HG02759 (cell line): ENCODE results near the gene RAB3IP.
A peak's percentile ranks its signal among the peaks of the same experiment; 100 is the strongest.

Source experiments
- ATAC-seq: cut with Tn5 transposase; IDR thresholded peaks from one replicate; pipeline ENCODE4 v1.9.1; 2021; ENCODE audit warnings: mild to moderate bottlenecking, moderate library complexity; ENCODE audit not compliant: unreplicated experiment

Gene RAB3IP, protein sequence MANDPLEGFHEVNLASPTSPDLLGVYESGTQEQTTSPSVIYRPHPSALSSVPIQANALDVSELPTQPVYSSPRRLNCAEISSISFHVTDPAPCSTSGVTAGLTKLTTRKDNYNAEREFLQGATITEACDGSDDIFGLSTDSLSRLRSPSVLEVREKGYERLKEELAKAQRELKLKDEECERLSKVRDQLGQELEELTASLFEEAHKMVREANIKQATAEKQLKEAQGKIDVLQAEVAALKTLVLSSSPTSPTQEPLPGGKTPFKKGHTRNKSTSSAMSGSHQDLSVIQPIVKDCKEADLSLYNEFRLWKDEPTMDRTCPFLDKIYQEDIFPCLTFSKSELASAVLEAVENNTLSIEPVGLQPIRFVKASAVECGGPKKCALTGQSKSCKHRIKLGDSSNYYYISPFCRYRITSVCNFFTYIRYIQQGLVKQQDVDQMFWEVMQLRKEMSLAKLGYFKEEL

GRCh38 chr12:69738351-69739286 is at the start of gene RAB3IP:
TSS of gene RAB3IP (plus strand) at chr12:69738860. CDS start at chr12:69755409, 16,549 bp downstream.
- peak; percentile 80 for ATAC-seq

- no peak for ATAC-seq
These were observed 49.0 kb upstream of the RAB3IP start for GRCh38 chr12:69689638-69690037.

- ATAC-seq, result no peak
These were observed 44.5 kb upstream of the RAB3IP start for GRCh38 chr12:69694123-69694522.

- no peak for ATAC-seq
These were observed 40.6 kb upstream of the RAB3IP start for GRCh38 chr12:69698054-69698453.

- ATAC-seq, result no peak
These were observed 39.7 kb upstream of the RAB3IP start, which contains the start of gene BEST3 for GRCh38 chr12:69698769-69699540. TSS of gene BEST3 (minus strand) at chr12:69699303. CDS start at chr12:69697798, 1,505 bp downstream.

DNA sequence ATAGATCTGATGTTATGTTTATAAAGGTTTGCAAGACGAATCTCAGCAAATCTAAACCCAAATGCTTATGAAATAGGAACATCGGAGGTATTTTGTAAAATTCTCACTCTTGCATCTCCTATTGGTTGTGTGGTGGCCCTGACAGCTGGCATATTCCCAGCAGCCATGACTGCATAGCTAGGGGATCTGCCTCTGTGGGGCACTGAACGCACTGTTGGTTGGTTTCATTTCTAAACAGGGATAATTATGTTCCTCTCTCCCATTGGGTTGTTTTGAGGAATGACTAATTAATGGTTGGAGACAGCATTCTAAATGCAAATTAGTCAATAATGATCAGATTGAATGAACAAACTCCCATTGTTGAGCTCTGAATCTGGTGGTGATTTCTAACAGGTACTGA is 36.8 kb upstream of the RAB3IP start:
- no peak for ATAC-seq

GRCh38 chr12:69703146-69703642 is 35.5 kb upstream of the RAB3IP start:
- no peak for ATAC-seq

DNA sequence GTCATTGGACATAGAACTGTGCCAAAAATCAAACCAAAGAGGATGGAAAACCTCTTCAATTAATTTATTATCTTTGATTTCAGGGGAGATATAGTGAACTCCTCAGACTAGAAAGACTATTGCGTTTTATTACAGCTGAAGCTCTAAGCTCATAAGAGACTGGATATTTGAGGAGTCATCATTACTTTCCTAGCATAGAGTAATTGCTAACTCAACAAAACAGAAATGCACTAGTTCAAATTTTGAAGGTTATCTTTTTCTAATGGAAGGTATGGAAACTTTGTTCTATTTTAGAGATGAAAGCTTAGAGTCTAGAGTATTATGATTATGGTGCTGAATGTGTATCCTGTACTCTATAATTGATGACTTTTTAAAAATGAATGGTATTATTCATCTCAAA is 34.3 kb upstream of the RAB3IP start:
- ATAC-seq, result no peak

- no peak for ATAC-seq
These were observed 30.0 kb upstream of the RAB3IP start for GRCh38 chr12:69708649-69709048.

DNA sequence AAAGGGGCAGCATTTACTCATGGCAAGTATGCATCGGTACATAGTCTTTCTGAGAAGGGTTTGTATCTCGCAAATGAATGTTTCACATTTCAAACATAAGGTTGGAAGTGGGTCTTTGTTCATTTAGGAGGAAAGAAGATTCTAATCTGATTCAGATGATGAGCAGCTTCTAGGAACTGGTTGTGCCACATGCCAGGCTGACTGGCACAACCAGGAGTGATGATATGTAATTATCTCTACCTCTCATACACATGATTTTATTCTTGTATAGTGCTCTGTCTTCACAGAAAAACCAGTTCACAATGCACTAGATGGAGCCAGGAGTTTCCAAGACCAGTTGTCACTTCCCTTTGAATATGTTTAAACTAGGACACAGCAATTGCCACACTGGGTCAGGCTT is 25.8 kb upstream of the RAB3IP start:
- no peak for ATAC-seq

DNA sequence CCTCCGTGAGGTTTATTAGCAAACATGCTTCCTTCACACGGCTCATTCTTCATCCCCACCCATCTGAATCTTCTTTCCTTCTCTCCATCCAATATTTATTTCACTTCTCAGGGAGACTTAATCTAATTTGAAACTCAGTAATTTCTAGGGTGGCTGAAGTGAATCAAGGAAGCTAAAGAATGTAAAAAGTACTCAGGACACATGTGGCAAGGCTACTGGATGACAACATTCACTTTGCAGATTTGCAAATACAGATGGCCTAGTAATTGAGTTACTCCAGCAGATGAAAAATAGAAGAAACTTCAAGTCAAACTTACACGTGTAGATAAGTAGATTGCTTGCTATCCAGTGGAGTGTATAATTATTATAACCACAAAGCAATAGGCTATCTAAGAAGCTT is 24.1 kb upstream of the RAB3IP start:
- no peak for ATAC-seq

DNA sequence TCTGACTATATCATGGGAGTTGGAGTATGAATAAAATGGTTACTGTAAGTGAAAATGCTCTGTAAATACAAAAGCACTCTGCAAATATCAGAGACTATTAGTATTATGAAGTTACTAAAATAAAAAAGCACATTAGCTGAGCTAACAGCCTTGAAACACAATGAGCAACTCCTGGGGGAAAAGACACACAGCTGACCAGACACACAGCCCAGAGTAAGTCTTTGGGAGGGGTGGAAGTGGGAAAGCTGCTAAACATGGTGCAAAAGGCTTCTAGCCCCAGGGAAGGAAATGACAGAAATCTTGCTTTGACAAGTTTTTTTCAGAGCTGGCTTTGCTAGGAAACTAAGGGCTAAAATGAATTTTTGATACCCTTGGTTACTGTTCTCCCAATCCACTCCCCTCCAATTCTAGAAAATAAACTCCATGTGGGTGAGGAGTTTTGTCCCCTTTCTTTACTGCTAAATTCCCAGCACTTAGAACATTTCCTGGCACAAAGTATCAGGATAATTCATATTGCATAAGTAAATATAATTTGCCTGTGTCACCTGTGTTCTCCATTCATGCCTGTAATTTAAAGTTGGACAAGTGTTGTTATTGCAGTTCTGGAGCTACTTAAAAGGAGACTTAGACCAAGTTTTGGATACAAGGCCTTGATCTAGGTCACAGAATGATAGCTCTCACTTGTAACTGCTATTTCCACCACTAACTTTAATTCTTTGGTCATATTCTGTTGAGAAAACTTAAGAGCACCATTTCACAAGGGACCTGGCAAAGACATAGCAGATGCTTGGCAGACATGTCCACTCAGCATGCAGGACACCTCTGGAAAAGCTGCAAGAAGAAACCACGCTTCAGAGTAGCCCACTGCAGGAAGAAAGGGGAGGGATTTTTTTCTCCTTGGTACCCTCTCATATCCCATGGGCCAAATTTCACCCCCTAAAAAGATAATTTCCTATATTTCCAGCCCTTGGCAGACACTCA is 19.0 kb upstream of the RAB3IP start:
- ATAC-seq, result no peak

- no peak for ATAC-seq
These were observed 17.9 kb upstream of the RAB3IP start for GRCh38 chr12:69720750-69721149.

GRCh38 chr12:69726922-69727321 is 11.7 kb upstream of the RAB3IP start:
- no peak for ATAC-seq

- ATAC-seq, result peak; percentile 47
These were observed 6.6 kb upstream of the RAB3IP start for GRCh38 chr12:69732088-69732487.

DNA sequence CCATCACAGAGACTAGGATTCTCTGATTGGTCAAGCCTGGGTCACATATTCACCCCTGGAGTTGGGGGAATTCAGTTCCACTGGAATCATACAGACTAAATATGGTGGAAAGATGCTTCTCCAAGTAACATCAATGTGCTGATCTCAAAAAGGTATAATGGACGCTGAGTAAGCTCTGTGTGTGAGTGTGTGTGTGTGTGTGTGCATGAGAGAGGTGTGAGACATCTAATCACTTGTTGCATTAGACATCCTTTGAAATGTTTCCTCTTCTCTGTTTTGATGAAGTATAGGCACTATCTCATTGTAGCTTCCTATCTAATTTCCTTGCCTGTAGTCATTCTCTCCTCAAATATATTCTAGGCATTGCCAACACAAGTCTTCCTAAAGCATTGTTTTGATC is 5.0 kb upstream of the RAB3IP start:
- no peak for ATAC-seq

DNA sequence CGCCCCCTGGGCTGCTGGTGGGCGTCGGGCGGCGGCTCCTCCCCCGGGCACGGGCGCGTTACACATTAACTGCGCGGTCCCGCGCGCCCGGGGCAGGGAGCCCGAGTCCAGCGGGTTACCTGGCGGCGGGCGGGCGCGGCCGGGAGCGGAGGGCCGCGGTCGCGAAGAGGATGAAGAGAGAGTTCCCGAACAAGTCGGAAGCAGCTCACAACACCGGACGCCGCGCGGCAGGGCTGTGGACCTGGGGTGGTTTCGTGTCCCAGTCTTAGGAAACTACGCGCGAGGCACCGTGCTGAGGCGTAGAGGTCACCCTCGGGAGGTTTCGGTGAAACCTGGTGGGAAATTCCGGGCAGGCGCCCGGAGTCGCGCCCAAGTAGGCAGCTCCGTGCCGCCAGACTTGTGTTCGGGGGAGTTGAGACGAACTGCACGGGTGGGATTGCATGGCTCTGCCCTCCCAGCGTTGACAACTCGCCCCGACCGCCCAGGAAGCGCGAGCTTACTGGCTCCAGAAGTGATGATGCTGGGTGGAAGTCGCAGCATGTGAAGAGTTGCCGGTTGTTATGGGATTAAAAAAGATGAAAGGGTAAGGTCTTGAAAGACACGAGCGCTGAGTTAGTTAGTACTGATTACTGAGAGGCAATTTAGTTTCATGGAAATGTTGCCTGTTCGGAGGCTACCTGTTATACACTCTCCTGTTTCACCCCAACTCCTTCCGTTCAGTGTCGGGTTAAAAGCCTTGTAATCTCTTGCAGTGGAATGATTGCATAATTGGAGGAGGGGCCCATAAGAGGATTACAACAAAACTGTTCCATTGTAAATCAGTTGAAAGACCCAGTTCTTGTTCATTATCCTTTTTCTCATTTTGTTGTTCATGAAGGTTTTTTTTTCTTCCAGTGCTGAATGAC is 879 bp downstream of the RAB3IP start:
- ATAC-seq, result peak; percentile 43

- no peak for ATAC-seq
These were observed 5.4 kb downstream of the RAB3IP start for GRCh38 chr12:69744109-69744508.
